ENCODE measurements around the gene CTTNBP2NL.

- TF ChIP-seq SUZ12 (IDR thresholded peaks at IDR 0.05) (no peak), CTBP1 (IDR thresholded peaks at IDR 0.05; ENCODE audit: borderline replicate concordance) (no peak), FOXM1 (IDR thresholded peaks at IDR 0.05; ENCODE audit: borderline replicate concordance) (no peak), FOXK2 (IDR thresholded peaks at IDR 0.05) (no peak), TARDBP (IDR thresholded peaks at IDR 0.05) (no peak), ZNF384 (IDR thresholded peaks at IDR 0.05) (no peak), FOXA1 (IDR thresholded peaks at IDR 0.05) (no peak)
Measured at GRCh38 chr1:112465122-112465521, 69.1 kb downstream of the CTTNBP2NL start.

Data from HEK293T (cell line).